Measurements from ENCODE around the gene KCNIP4.
A peak's percentile ranks its signal among the peaks of the same experiment; 100 is the strongest.

Gene KCNIP4

GRCh38 chr4:21191317-21191716 lies 757.3 kb downstream of the KCNIP4 start:
- DNase-seq (ENCODE audit: low read depth in 2 of 2): no peak

DNA sequence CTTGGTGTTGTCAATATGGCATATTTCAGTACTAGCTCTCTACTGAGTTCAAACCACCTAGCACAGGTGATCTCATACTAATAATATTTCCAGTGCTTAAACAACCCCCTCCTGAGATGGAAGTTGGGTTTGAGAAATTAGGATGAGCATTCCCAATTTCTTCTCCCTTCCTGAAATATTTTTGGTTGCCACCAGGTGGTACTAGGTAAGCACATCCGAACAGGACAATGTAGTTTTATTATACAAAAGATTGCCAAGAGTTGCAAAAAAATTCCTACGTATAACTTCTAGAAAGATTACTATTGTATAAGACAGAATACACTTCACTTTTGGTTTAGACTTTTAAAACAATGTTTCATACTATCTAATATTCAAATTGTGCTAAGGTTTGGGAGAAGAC lies 763.8 kb downstream of the KCNIP4 start:
- DNase-seq (ENCODE audit: low read depth in 2 of 2): no peak

- no peak for DNase-seq (ENCODE audit: low read depth in 2 of 2)
Observed at GRCh38 chr4:21181716-21182115, 766.9 kb downstream of the KCNIP4 start.

DNA sequence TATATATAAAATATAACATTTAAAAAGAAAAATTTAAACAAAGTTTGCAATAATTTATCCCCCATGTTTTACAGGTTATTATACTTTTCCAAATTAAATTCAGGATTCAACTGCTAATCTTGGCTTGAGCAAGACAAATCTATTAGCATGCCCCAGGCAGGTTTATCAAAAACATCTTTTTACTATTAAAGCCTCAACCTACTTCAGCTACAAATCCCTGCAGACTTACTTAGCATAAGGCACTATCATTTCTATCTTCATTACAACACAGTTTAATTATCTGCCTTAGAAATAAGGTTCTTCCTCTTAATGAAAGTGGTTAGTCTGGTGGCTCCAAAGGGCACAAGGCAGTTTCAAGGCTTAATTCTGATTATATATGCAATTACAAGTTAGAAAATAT lies 770.7 kb downstream of the KCNIP4 start:
- DNase-seq (ENCODE audit: low read depth in 2 of 2): no peak

DNA sequence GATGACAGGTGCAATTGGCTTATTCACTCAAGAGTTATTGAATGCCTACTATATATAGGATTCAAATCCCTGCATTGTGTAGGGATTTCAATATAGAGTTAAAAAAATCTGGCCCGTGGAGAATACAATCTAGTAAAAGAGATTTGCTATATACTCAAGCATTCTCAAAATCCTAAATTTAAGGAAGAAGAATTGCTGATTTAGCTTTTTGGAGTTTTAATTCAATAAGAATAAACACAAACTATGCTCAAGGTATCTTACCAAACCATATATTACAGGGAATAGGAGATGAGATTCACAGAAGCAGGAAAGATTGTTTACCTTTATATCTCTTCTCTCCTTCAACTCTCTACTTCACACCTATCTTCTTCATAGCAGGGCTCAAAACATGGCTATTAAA lies 771.5 kb downstream of the KCNIP4 start:
- no peak for DNase-seq (ENCODE audit: low read depth in 2 of 2)

- no peak for DNase-seq (ENCODE audit: low read depth in 2 of 2)
Observed at GRCh38 chr4:21167711-21168110, 780.9 kb downstream of the KCNIP4 start.

DNA sequence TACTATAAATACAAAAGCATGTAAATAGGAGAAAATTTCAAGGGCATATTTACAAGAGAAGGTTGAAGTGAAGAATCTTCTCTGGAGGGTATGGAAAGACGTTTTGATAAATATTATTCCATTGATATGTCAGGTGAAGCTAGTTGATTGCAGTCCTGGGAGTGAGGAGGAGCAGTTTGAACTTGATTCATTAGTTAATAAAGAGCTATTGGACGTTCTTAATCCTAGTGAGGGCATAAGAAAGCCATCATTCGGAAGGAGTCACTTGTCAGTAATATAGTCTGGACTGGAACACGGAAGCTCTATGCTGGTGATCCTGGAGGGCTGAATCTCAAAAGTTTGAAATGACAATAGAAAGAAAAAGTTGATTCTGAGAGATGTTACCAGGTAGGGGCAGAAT lies 793.2 kb downstream of the KCNIP4 start:
- DNase-seq (ENCODE audit: low read depth in 2 of 2): no peak

GRCh38 chr4:21139327-21139726 lies 809.2 kb downstream of the KCNIP4 start:
- no peak for DNase-seq (ENCODE audit: low read depth in 2 of 2)

GRCh38 chr4:21136051-21136630 lies 812.4 kb downstream of the KCNIP4 start:
- no peak for DNase-seq (ENCODE audit: low read depth in 2 of 2)

DNA sequence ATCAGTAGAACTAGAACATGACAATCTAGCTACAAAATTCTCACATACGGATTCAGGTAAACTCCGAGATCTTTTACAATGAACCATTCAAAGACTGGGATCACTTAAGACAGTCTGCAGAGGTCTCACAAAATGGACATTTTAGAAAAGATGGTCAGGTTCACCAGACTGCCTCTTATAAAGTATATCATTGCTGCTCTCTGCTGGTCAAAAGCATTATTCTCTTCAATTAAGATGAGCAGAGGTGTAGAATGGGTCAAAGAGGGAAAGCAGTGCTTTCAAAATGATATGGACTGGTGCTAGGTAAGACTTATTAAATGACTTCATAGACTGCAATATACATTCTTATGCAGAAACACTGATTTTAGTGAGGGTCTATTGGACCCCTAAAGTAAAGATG lies 813.6 kb downstream of the KCNIP4 start:
- no peak for DNase-seq (ENCODE audit: low read depth in 2 of 2)

DNA sequence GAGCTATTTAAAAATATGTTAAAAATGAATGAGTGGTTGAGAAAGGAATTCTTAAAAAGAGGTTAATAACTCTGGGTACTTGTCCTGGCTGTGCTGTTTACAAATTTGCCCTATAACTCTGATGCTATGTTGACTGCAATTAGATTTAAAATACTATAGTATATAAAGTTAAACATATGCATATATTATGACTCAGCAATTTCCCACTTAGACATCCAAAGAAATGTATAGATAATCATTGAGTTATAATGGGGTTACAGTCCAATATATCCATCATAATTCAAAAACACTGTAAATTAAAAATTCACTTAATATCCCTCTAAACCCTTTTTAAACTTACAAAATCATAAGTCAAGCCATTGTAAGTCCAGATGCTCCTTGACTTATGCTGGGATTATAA lies 818.0 kb downstream of the KCNIP4 start:
- DNase-seq (ENCODE audit: low read depth in 2 of 2): no peak

DNA sequence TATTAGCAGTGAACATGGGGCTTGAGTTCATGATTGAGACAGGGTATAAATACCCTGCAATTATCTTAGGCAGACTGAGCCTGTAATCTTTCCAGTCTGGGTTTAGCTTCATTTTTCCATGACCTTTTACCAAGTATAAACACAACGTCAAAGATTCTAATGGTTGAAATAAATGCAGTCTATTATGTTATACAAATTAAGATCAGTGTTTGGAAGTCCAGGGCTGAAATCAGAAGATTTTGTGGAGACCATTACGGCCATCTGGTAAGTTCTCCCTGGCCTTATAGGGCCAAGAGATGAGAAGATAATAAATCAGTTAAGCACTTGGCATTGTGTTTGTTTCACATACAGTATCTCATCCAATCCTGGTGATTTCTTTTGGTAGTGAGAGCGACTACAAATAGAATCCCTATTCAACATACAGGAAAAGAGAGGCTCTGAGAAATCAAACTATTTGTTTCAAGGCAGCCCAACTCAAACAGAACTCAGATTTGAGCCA lies 822.5 kb downstream of the KCNIP4 start:
- DNase-seq (ENCODE audit: low read depth in 2 of 2): no peak

- no peak for DNase-seq (ENCODE audit: low read depth in 2 of 2)
Observed at GRCh38 chr4:21118301-21118700, 830.3 kb downstream of the KCNIP4 start.

- DNase-seq (ENCODE audit: low read depth in 2 of 2): no peak
Observed at GRCh38 chr4:21117541-21118180, 830.9 kb downstream of the KCNIP4 start.

DNA sequence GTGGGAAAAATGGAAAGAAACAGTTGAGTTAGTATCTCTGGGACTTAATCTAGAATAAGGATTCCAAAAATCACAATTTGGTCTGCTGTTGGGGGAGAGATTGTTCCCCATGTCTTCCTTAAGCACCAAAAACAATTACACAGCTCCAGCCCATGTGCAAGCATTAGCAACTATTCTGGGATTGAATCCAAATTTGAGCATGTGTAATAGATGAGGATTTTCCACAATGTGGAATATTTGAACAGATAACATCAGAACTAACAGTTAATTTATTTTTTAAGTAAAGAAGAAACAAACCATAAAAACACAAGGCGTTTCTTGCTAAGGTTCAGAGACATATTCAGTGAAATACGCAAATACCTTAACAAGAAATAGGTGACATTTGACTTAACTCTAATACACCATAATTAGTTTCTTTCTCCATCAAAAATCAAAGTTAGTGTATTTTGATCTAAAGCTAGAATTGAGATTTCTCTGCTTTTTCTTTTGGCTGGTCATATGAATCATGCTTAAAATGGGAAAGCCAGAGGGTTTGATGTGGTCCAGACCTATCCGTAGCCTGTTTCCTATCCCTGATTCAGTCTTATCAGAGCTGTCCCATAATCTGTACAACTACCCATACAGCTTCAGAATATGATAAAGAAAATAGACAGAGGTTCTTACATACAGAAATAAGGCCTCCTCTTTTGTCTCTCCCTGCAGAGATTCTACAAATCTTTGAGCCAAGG lies 834.9 kb downstream of the KCNIP4 start:
- peak; percentile 2 to 3 for DNase-seq (ENCODE audit: low read depth in 2 of 2)

DNA sequence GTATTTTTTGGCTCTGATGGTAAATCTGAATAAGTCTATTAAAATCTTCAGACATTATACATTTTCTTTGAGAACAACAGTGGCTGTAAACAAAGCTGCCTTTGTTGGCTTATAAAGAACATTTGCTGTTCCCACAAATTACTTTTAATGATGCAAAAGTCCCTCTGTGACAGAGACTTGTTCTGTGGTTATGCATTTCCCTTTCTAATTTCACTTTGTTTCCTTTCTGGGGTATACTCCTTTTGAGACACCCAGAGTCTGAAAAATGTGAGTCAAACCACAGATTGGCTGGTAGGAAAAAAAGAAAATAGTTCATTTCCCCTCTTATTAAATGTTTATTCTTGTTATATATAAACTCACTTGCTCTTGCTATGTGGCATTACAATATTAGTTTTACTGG lies 845.9 kb downstream of the KCNIP4 start:
- no peak for DNase-seq (ENCODE audit: low read depth in 2 of 2)

- no peak for DNase-seq (ENCODE audit: low read depth in 2 of 2)
Observed at GRCh38 chr4:21097865-21098264, 850.7 kb downstream of the KCNIP4 start.

- no peak for DNase-seq (ENCODE audit: low read depth in 2 of 2)
Observed at GRCh38 chr4:21097026-21097425, 851.5 kb downstream of the KCNIP4 start.

DNA sequence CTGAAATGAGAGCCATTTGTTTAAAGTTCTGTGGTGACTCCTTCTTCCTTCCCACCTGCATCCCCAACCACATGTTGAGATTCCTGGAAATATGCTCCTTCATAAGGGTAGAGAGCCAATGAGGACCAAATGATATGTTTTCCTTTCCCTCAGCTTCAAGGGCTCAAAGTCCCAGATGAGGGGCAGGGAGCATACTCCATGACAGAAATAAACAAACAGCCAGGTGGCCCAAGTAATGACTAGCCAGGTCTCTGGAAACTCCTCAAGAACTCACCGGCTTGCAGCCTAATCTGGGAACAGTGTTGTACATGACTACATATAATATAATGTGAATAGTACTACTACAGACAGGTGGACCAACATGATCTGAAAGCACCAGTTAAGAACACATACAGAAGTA lies 856.0 kb downstream of the KCNIP4 start:
- no peak for DNase-seq (ENCODE audit: low read depth in 2 of 2)

DNA sequence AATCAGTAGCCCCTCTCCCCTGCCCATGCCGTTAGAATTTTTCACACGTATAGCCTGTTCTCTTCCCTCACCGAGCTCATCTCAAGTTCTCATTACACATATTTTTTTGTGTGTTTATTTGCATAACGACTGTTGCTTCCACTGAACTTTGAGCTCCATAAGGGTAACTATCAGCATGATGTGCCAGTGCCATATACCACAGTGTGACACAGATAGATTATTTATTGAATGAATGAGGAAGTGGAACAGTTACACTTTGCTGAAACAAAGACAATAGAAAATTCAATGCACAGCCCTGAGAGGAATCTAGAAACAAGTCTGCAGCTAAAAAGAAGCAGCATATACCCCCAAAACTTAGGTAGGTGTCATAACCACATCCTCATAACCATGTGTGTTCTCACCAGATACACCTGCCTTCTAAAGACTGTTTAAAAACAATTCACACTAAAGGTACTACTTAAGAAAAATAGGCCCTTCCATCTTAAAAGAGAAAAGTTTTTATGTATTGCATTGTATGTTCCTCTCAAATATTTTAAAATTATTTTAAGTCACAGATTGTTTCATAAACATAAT lies 858.4 kb downstream of the KCNIP4 start:
- no peak for DNase-seq (ENCODE audit: low read depth in 2 of 2)

- no peak for DNase-seq (ENCODE audit: low read depth in 2 of 2)
Observed at GRCh38 chr4:21083413-21083812, 865.2 kb downstream of the KCNIP4 start.

DNA sequence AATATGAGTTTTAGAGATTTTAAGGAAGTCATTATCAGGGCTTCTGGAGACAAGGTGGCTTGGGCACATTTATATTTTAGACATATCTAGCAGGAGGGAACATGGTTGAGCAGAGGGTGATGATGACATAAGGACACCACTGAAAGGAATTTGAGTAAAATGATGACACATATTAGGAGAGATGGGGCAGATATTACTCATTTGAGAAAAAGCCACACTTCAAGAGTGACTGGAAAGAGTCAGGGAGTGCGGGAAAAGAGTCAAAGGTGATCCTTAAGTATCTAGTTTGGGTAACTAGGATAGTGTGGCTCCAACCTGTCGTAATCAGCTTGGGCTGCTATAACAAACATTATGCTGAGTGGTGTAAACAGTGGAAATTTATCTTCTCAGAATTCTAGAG lies 870.6 kb downstream of the KCNIP4 start:
- no peak for DNase-seq (ENCODE audit: low read depth in 2 of 2)

DNA sequence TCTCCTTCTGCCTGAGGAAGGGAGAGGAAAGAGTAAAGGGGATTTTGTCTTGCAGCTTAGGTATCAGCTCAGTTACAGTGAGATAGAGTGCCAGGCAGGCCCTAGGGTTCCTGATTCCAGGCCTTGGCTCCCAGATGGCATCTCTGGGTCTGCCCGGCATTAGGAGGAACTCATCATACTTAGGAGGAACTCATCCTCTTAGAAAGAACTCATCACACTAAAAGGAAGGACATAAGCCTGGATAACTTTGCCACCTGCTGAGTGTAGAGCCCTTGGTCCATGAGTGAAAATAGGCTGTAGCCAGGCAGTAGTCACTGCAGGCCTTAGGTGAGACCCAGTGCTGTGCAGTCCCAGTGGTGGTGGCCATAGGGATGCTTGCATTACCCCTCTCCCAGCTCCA lies 881.2 kb downstream of the KCNIP4 start:
- no peak for DNase-seq (ENCODE audit: low read depth in 2 of 2)
